Heart left ventricle (tissue), 16 donors: ENCODE results near the gene REPS2. TPM values are rescaled to one million over a fixed set of nuclear protein-coding genes. Genes with fewer than 3 reads are reported as not detected.
"Not testable (repeated sequence)": the region's sequence is repeated elsewhere in the genome, so short reads cannot be mapped to it uniquely, and the experiment has no call there.

Source experiments
- ATAC-seq, 4 donors: fragments of 200-7000 bp; cut with Tn5 transposase; one replicate each; pipeline ENCODE4 v1.9.1; 2020 to 2022; ENCODE audit warnings: moderate library complexity in 4 of 4, mild to moderate bottlenecking in 3 of 4, moderate number of reproducible peaks in 1 of 4
- DNase-seq, 5 donors: peaks; one replicate each; pipeline ENCODE4 v3.0.0-alpha.2; 2020
- H3K27ac ChIP-seq, 12 donors: fragments of 200-600 bp; sonication (generic) in 4 of 12; one replicate each; pipeline versions ENCODE4 v1.5.0 to v1.8.0; 2016 to 2022; ENCODE audit warnings: mild to moderate bottlenecking in 2 of 12
- H3K27me3 ChIP-seq, 9 donors: fragments of 200-600 bp; sonication (generic) in 2 of 9; one replicate each; pipeline versions ENCODE4 v1.5.1 to v1.8.0; 2016 to 2022; ENCODE audit warnings: mild to moderate bottlenecking in 3 of 9
- H3K36me3 ChIP-seq, 9 donors: fragments of 200-600 bp; sonication (generic) in 2 of 9; one replicate each; pipeline versions ENCODE4 v1.5.0 to v1.8.0; 2018 to 2022; ENCODE audit warnings: mild to moderate bottlenecking in 2 of 9
- H3K4me1 ChIP-seq, 12 donors: fragments of 200-600 bp; sonication (generic) in 4 of 12; one replicate each; pipeline versions ENCODE4 v1.5.0 to v1.8.0; 2016 to 2022; ENCODE audit warnings: mild to moderate bottlenecking in 3 of 12
- H3K4me3 ChIP-seq, 12 donors: fragments of 200-600 bp; sonication (generic) in 4 of 12; one replicate each; pipeline versions ENCODE4 v1.5.0 to v1.8.0; 2017 to 2022; ENCODE audit warnings: mild to moderate bottlenecking in 9 of 12, moderate library complexity in 4 of 12
- H3K9me3 ChIP-seq, 12 donors: fragments of 200-600 bp; sonication (generic) in 4 of 12; one replicate each; pipeline versions ENCODE4 v1.5.0 to v1.8.0; 2016 to 2022; ENCODE audit warnings: mild to moderate bottlenecking in 1 of 12
- CTCF ChIP-seq, 12 donors: fragments of 200-600 bp; sonication (generic) in 4 of 12; IDR thresholded peaks; one replicate each; pipeline versions ENCODE4 v1.5.0 to v1.8.0; 2018 to 2022; ENCODE audit warnings: antibody characterized with exemption in 12 of 12, mild to moderate bottlenecking in 5 of 12
- POLR2A ChIP-seq, 2 donors: fragments of 450-650 bp; IDR thresholded peaks; one replicate each; pipeline ENCODE4 v1.6.1; 2017; ENCODE audit warnings: antibody characterized with exemption in 2 of 2, mild to moderate bottlenecking in 2 of 2, moderate library complexity in 2 of 2
- WGBS, 4 donors: extraction: QIAGEN DNeasy Blood & Tissue Kit in 2 of 4; methylation state at CpG; one replicate each; pipeline versions ENCODE4 v1.1.5 to v1.1.7; 2013 to 2018; 5-methylcytosine and 5-hydroxymethylcytosine counted together
- intact Hi-C, 10 donors: fragments of 100-400 bp; cut with DNase I; formaldehyde crosslinking; loops; one replicate each; pipeline versions ENCODE4 v1.11.1 to v1.14.2; 2022
- polyA plus RNA-seq, 2 donors: library from polyadenylated mRNA; stranded (reverse); fragments of 200-250 nt; gene quantifications; one replicate each; pipeline ENCODE4 v1.2.3, GENCODE V29; 2013
- total RNA-seq, 9 donors: library from RNA; depleted of rRNA in 2 of 9; stranded (reverse); fragments of >200 nt in 2 of 9; fragmentation: NEBNext Ultra II Directional in 3 of 9; extraction: Animal tissue kit (Norgen Biotek cat#: 25700) in 3 of 9; gene quantifications; one replicate each; pipeline versions ENCODE4 v1.1.0 to v1.2.4, GENCODE V29; 2016 to 2023
- donor health status: ischemic (EF 13 %, LVEDD 7.1; RV severe dilation, severe dysfunction).
- donor health status: healthy with polysubstance abuse.
- donor health status: DM: no; HTN: yes; CAD: no.
- donor health status: DM: no; HTN: no; CAD: no.
- donor health status: ischemic (EF 25% LVEDD 6.9; RV normal size, moderate dysfunction).
- donor health status: ischemic (EF 25% LVEDD 5.7; RV mildly dilated, moderate dysfunction).
- donor health status: healthy.
- donor health status: DM: yes; HTN: yes; CAD: no.
- donor health status: ischemic (EF 35%, LVEDD 5.7; RV mildly dilated, moderate dysfunction).
- donor health status: nonischemic (EF 11% LVEDD 7.7; RV severe dilation, severe dysfunction).
- donor health status: DM: yes; HTN: yes; CAD: no.
- donor health status: PGD.
- donor health status: ischemic (EF 29% LVEDD 5.4; RV normal size, mild dysfunction).
- donor health status: nonischemic (EF 23%, LVEDD 6.1; RV moderate dilation, normal function).

Gene REPS2
- total and polyA plus RNA-seq, 11 donors: 0.89 to 11.9 (median 6.5) TPM

DNA sequence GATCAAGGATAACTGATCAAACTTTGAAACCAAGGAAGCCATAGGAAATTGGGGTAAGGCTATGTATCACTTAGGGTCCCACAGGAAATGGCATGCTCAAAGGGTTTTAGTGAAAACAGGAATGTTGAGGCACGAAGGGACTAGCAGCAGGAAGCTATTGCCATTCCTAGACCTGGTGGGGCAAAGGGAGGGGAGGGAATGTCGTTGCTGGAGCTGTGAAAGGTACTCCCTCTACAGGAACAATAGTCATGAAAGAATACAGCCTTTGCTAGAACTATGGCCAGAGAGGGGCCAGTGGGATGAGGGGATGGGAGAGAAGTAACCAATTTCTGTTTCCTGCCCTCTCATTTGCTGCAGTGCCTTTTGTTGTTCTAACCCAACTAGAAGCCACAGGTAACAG lies 11.9 kb downstream of the REPS2 start:
- Histone ChIP-seq H3K36me3 (no peaks in the 10 kb centered on the region), H3K9me3 (no peaks in the 10 kb centered on the region), H3K27ac (no peak overlapping the region), H3K4me3 (no peak overlapping the region), H3K4me1 (peaks cover 0 to 14% (median 0%) of the 10 kb centered on the region in 12 donors), H3K27me3 (peaks cover 0 to 40% (median 0%) of the 10 kb centered on the region in 9 donors)
- no peak for TF ChIP-seq POLR2A (IDR thresholded peaks at IDR 0.05)
- TF ChIP-seq CTCF (IDR thresholded peaks at IDR 0.05): no peak
- intact Hi-C loops: loop anchor here in 1 of 10 donors (10.0 kb wide), 1 partner anchor 66 kb away; no protein-coding TSS in a partner anchor
- no peak for ATAC-seq
- no peak for DNase-seq
- WGBS, 4 donors: 43 to 54% (median 53%) methylated on average over 2 of the region's 2 CpGs

GRCh38 chrX:16962661-16963060 lies 16.2 kb downstream of the REPS2 start:
- H3K27ac ChIP-seq, H3K9me3 ChIP-seq, ATAC-seq, H3K36me3 ChIP-seq, H3K4me1 ChIP-seq, intact Hi-C loops, H3K4me3 ChIP-seq, DNase-seq: not testable (repeated sequence)
- 87 to 98% (median 92%) methylated on average over 4 of the region's 4 CpGs for WGBS, 4 donors
- peaks cover 0 to 17% (median 0%) of the 10 kb centered on the region in 9 donors for H3K27me3 ChIP-seq

DNA sequence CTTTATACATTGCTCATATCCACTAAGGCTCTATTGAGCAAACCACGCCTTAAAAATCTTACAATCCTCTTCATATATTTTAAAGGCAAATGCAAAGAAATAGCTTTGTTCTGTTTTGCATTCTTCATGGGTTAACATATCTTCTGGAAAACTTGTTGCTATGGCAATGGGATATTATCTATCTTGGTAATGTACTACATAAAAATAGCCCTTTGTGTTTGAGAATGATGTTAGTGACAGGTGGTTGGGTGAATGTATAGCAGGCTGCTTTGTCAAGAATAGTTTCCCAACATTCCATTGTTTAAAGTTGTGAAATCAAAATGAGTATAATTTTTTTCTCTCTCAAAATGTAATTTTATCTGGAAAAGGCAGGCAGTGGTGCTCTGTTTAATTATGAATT lies 16.8 kb downstream of the REPS2 start:
- intact Hi-C loops: no loop called here
- no peaks in the 10 kb centered on the region for H3K9me3 ChIP-seq
- H3K4me3 ChIP-seq: no peak overlapping the region
- no peaks in the 10 kb centered on the region for H3K36me3 ChIP-seq
- WGBS, 4 donors: 86 to 95% (median 88%) methylated on average over 1 of the region's 1 CpG
- H3K27ac ChIP-seq: no peak overlapping the region
- H3K27me3 ChIP-seq: peaks cover 0 to 11% (median 0%) of the 10 kb centered on the region in 9 donors
- no peaks in the 10 kb centered on the region for H3K4me1 ChIP-seq
- ATAC-seq (no peak), DNase-seq (no peak)
- no peak for TF ChIP-seq CTCF (IDR thresholded peaks at IDR 0.05)

DNA sequence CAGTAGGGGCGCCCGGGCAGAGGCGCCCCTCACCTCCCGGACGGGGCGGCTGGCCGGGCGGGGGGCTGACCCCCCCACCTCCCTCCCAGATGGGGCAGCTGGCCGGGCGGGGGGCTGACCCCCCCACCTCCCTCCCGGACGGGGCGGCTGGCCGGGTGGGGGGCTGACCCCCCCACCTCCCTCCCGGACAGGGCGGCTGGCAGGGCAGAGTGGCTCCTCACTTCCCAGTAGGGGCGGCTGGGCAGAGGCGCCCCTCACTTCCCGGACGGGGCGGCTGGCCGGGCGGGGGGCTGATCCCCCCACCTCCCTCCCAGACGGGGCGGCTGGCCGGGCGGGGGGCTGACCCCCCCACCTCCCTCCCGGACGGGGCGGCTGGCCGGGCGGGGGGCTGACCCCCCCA lies 18.5 kb downstream of the REPS2 start:
- H3K36me3 ChIP-seq, H3K9me3 ChIP-seq, H3K27me3 ChIP-seq, ATAC-seq, H3K4me1 ChIP-seq, H3K4me3 ChIP-seq, DNase-seq, H3K27ac ChIP-seq, intact Hi-C loops: not testable (repeated sequence)
- 90 to 100% methylated on average over 9 to 22 of the region's 32 CpGs; no CpG with 5 or more reads in 2 of the 4 donors for WGBS, 4 donors

DNA sequence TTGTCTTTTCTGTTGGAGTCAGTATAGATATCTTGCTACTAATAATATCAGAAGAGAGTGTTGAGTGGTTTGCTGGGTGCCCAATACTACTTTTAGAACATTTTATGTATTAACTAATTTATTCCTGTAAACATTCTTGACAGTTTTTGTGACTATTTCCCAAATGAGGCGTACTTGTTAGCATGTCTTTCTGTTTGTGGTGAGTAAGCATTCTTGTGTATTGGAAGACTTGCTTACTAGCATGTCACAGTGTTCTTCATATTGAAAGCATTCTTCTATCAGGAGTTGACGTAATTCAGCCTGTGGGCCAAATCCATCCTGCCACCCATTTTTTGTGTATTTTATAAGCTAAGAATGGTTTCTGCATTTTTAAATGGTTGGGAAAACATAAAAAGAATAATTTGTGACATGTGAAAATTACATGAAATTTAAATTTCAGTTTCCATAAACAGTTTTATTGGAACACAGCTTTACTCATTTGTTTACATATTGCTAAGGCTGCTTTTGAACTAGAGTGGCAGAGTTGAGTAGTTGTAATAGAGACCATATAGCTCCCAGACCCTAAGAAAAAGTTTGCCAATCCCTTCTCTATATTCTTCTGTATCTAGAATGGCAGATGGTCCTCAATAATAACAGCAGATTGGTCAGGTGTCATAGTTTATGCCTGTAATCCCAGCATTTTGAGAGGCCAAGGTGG lies 20.4 kb downstream of the REPS2 start:
- TF ChIP-seq POLR2A (IDR thresholded peaks at IDR 0.05) (no peak), CTCF (IDR thresholded peaks at IDR 0.05) (no peak)

GRCh38 chrX:16968753-16969152 lies 22.3 kb downstream of the REPS2 start:
- H3K4me1 ChIP-seq, H3K9me3 ChIP-seq, H3K27ac ChIP-seq, H3K4me3 ChIP-seq, ATAC-seq, intact Hi-C loops, DNase-seq, H3K36me3 ChIP-seq, H3K27me3 ChIP-seq: not testable (repeated sequence)
- 80 to 94% (median 93%) methylated on average over 2 to 26 of the region's 29 CpGs for WGBS, 4 donors

More for the DNA sequence above, 20.4 kb downstream of the REPS2 start:
- WGBS, 4 donors: 75 to 84% (median 84%) methylated on average over 2 of the region's 2 CpGs
- DNase-seq (no peak), ATAC-seq (no peak)
- Histone ChIP-seq H3K9me3 (no peaks in the 10 kb centered on the region), H3K27ac (no peak overlapping the region), H3K4me1 (no peaks in the 10 kb centered on the region), H3K36me3 (no peaks in the 10 kb centered on the region), H3K4me3 (no peak overlapping the region), H3K27me3 (peaks cover 0 to 7% (median 0%) of the 10 kb centered on the region in 9 donors)
- intact Hi-C loops: no loop called here
